GM10266 (cell line): ENCODE data around the gene GSG1L2.

Experiments
- DNase-seq: peaks from one replicate; pipeline ENCODE4 v3.0.0; 2012; ENCODE audit errors: extremely low spot score
- CTCF ChIP-seq: IDR thresholded peaks from 2 replicates; pipeline ENCODE4 v1.5.1; 2012; ENCODE audit warnings: mild to moderate bottlenecking, low read depth; ENCODE audit not compliant: control insufficient read depth, insufficient read depth; ENCODE audit errors: missing control alignments

The GSG1L2 gene

GRCh38 chr17:9802697-9803096 lies 19.2 kb downstream of the GSG1L2 start:
- no peak for DNase-seq
- no peak for TF ChIP-seq CTCF

GRCh38 chr17:9802294-9802693 lies 19.6 kb downstream of the GSG1L2 start:
- no peak for TF ChIP-seq CTCF
- DNase-seq = no peak

GRCh38 chr17:9801505-9801904 lies 20.4 kb downstream of the GSG1L2 start:
- no peak for TF ChIP-seq CTCF
- no peak for DNase-seq

GRCh38 chr17:9798724-9799123 lies 23.2 kb downstream of the GSG1L2 start:
- TF ChIP-seq CTCF = no peak
- no peak for DNase-seq

GRCh38 chr17:9798008-9798407 lies 23.9 kb downstream of the GSG1L2 start:
- no peak for TF ChIP-seq CTCF
- no peak for DNase-seq

GRCh38 chr17:9792181-9792840 lies 29.6 kb downstream of the GSG1L2 start:
- TF ChIP-seq CTCF = no peak
- no peak for DNase-seq

GRCh38 chr17:9790889-9791876 lies 30.7 kb downstream of the GSG1L2 start, which contains the start of gene DHRS7C:
Gene DHRS7C (minus strand): TSS chr17:9791592. CDS start chr17:9791284, 308 bp downstream.
- no peak for TF ChIP-seq CTCF
- DNase-seq = no peak
